Muscle layer of colon (tissue), 2 donors: Measurements from ENCODE around the gene CDK4.

ENCODE experiments used
- H3K27ac ChIP-seq: one replicate; pipeline ENCODE4 v1.7.0; 2013; ENCODE audit warnings: low read depth, mild to moderate bottlenecking, low read length, moderate library complexity
- H3K27me3 ChIP-seq, 2 donors: one replicate each; pipeline ENCODE4 v1.7.0; 2013; ENCODE audit warnings: low read length in 2 of 2, mild to moderate bottlenecking in 2 of 2; ENCODE audit not compliant: insufficient read depth in 2 of 2, control insufficient read depth in 1 of 2
- H3K36me3 ChIP-seq: one replicate; pipeline ENCODE4 v1.7.0; 2013; ENCODE audit warnings: mild to moderate bottlenecking, low read length; ENCODE audit not compliant: insufficient read depth
- H3K4me1 ChIP-seq: one replicate; pipeline ENCODE4 v1.7.0; 2013; ENCODE audit warnings: mild to moderate bottlenecking, low read length; ENCODE audit not compliant: insufficient read depth
- H3K4me3 ChIP-seq, 2 donors: one replicate each; pipeline ENCODE4 v1.7.0; 2013; ENCODE audit warnings: low read length in 2 of 2, low read depth in 1 of 2, mild to moderate bottlenecking in 1 of 2, moderate library complexity in 1 of 2
- H3K9ac ChIP-seq: one replicate; pipeline ENCODE4 v1.7.0; 2013; ENCODE audit warnings: low read length
- H3K9me3 ChIP-seq: one replicate; pipeline ENCODE4 v1.7.0; 2013; ENCODE audit warnings: mild to moderate bottlenecking, low read length
- donor health status: abdominal sarcoma.
- donor health status: Adenocarcinoma of cecum.

CDK4 gene

GRCh38 chr12:57762463-57762862 lies 10.4 kb upstream of the CDK4 start:
- H3K27me3 ChIP-seq = peaks cover 40 to 52% of the 10 kb centered on the region in 2 donors

DNA sequence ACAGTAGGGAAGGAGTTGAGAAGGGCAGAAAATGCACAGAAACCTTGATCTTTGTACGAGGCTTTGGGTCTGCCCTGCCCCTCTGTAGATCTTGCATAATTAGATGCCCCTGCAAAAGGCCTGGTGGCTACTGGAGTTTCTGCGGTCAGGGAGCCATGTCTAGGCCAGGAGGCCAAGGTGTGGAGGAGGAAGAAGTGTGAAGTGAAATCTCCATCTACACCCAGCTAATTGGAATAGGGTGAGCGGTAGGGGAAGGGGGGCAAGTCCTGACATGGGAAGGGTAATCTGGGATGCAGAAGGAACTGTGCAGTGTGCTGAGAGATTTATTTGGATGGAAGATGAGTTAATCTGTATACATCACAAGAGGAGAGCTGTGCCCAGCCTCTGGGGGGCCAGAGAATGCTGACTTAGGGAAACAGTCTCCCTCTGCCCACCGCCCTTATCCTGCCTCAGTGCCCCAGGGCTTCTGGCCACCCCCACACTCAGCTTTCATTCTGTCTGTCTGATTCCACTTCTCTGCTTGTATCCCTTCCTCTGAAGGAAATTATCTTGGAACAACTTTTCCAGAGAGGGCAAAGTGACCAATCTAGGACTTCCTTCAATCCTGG lies 9.4 kb upstream of the CDK4 start:
- Histone ChIP-seq H3K4me1 (peaks cover 24% of the 10 kb centered on the region), H3K4me3 (no peak overlapping the region), H3K27me3 (peaks cover 40 to 52% of the 10 kb centered on the region in 2 donors), H3K27ac (no peak overlapping the region), H3K9me3 (no peaks in the 10 kb centered on the region), H3K36me3 (peaks cover 16% of the 10 kb centered on the region), H3K9ac (no peak overlapping the region)

More at GRCh38 chr12:57762463-57762862, 10.4 kb upstream of the CDK4 start:
- H3K36me3 ChIP-seq = peaks cover 16% of the 10 kb centered on the region
- H3K9me3 ChIP-seq = no peaks in the 10 kb centered on the region
- peaks cover 29% of the 10 kb centered on the region for H3K4me1 ChIP-seq
- H3K27ac ChIP-seq = no peak overlapping the region
- no peak overlapping the region for H3K4me3 ChIP-seq
- no peak overlapping the region for H3K9ac ChIP-seq

- Histone ChIP-seq H3K27ac (no peak overlapping the region), H3K4me1 (peaks cover 21% of the 10 kb centered on the region), H3K9ac (no peak overlapping the region), H3K4me3 (no peak overlapping the region), H3K36me3 (peaks cover 16% of the 10 kb centered on the region), H3K9me3 (no peaks in the 10 kb centered on the region), H3K27me3 (peaks cover 33 to 44% of the 10 kb centered on the region in 2 donors)
Measured at GRCh38 chr12:57760347-57760982, 8.4 kb upstream of the CDK4 start.

DNA sequence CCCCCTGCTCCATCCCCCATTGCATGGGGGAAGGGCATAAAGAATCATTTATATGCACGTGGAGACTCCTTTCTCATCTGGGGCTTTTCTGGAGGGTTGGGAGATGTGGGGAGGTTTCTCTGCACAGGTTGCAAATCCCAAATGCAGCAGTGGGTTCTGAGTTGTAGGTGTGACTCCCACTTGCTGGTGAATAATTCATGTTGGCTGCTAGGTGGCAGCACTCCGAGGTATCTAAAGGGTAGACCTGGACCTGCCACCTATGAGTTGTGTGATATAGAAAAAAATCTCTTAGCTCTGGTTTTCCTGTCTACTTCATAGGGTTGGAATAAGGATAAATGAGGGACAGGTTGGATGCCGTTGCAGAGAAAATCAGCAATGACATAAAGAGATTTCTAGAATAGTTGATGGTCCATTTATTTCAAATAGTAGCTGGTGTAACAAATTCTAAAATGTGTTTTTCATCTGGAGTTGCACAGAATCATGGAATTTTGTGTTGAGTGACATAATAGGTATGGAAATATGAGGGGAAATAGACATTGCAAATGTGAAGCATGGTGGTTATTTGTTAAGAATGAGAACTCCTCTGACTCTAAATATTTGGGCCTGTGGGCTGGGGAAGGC lies 7.4 kb upstream of the CDK4 start:
- no peaks in the 10 kb centered on the region for H3K9me3 ChIP-seq
- H3K36me3 ChIP-seq = peaks cover 16% of the 10 kb centered on the region
- no peak overlapping the region for H3K4me3 ChIP-seq
- no peak overlapping the region for H3K9ac ChIP-seq
- peaks cover 23 to 34% of the 10 kb centered on the region in 2 donors for H3K27me3 ChIP-seq
- peaks cover 14% of the 10 kb centered on the region for H3K4me1 ChIP-seq
- no peak overlapping the region for H3K27ac ChIP-seq

DNA sequence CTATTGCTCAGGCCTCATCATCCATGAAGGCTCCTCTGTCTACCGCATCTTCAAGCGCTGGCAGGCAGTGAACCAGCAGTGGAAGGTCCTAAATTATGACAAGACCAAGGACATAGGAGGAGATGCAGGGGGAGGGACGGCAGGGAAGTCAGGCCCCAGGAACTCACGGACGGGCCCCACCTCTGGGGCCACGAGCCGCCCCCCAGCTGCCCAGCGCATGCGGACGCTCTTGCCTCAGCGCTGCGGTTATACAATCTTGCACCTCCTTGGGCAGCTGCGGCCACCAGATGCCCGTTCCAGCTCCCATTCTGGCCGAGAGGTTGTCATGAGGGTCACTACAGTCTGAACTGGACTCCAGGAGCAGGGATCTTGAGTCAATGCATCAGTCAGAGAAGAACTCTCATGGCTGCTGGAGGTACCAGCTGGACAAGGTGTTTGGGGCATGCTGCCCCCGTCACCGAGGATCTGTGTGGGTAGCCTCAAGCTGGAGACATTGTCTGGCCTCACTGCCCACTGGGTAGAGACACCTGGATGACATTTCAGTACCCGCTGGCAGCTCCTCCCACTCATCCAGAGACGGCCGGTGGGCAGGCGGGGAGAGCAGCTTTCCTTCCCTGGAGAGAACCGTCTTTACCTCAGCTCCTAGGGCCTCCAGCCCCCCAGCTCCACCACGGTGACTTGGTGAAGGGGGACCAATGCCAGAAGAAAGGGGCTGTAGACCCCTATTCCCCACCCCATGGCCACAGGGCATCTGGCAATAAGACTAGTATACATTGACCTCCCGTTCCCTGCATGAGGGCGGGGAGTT lies 6.6 kb upstream of the CDK4 start:
- Histone ChIP-seq H3K9me3 (no peaks in the 10 kb centered on the region), H3K36me3 (peaks cover 16% of the 10 kb centered on the region), H3K4me3 (no peak overlapping the region), H3K4me1 (peaks cover 18% of the 10 kb centered on the region), H3K27ac (no peak overlapping the region), H3K9ac (no peak overlapping the region), H3K27me3 (peaks cover 16 to 26% of the 10 kb centered on the region in 2 donors)

GRCh38 chr12:57757771-57758170 lies 5.7 kb upstream of the CDK4 start:
- H3K27ac ChIP-seq = no peak overlapping the region
- H3K9ac ChIP-seq = no peak overlapping the region
- peaks cover 6 to 17% of the 10 kb centered on the region in 2 donors for H3K27me3 ChIP-seq
- no peaks in the 10 kb centered on the region for H3K9me3 ChIP-seq
- H3K4me3 ChIP-seq = no peak overlapping the region
- H3K4me1 ChIP-seq = peaks cover 22% of the 10 kb centered on the region
- H3K36me3 ChIP-seq = peaks cover 16% of the 10 kb centered on the region

- no peak overlapping the region for H3K4me3 ChIP-seq
Measured at GRCh38 chr12:57756406-57757341, 4.6 kb upstream of the CDK4 start.

GRCh38 chr12:57755454-57756372 lies 3.6 kb upstream of the CDK4 start:
- H3K9me3 ChIP-seq = no peaks in the 10 kb centered on the region
- peaks cover 0 to 2% of the 10 kb centered on the region in 2 donors for H3K27me3 ChIP-seq
- peak overlapping the region; percentile 41 for H3K9ac ChIP-seq
- peaks cover 35% of the 10 kb centered on the region for H3K4me1 ChIP-seq
- peak overlapping the region; percentile 34 for H3K27ac ChIP-seq
- H3K4me3 ChIP-seq = peak overlapping the region; percentile 50 to 57
- H3K36me3 ChIP-seq = peaks cover 19% of the 10 kb centered on the region

More at GRCh38 chr12:57756406-57757341, 4.6 kb upstream of the CDK4 start:
- Histone ChIP-seq H3K27me3 (peaks cover 0 to 12% of the 10 kb centered on the region in 2 donors), H3K9me3 (no peaks in the 10 kb centered on the region), H3K4me1 (peaks cover 25% of the 10 kb centered on the region), H3K36me3 (peaks cover 16% of the 10 kb centered on the region), H3K27ac (no peak overlapping the region), H3K9ac (no peak overlapping the region)

GRCh38 chr12:57755194-57755453 lies 3.0 kb upstream of the CDK4 start:
- H3K4me3 ChIP-seq = peak overlapping the region in 1 of 2 donors; percentile 57
- H3K4me1 ChIP-seq = peaks cover 39% of the 10 kb centered on the region
- no peak overlapping the region for H3K9ac ChIP-seq
- no peak overlapping the region for H3K27ac ChIP-seq
- H3K36me3 ChIP-seq = peaks cover 24% of the 10 kb centered on the region
- H3K27me3 ChIP-seq = no peaks in the 10 kb centered on the region
- no peaks in the 10 kb centered on the region for H3K9me3 ChIP-seq
